ENCODE measurements around the gene MAP3K7CL. TPM values are rescaled to one million over a fixed set of nuclear protein-coding genes. Genes with fewer than 3 reads are reported as not detected.

Gene MAP3K7CL
- total RNA-seq, 6 experiments from 2014 or later, result 2.0 to 3.5 (median 2.8) TPM

GRCh38 chr21:29218749-29219148 is 88.3 kb downstream of the MAP3K7CL start:
- Histone ChIP-seq H3K4me3 (no peak overlapping the region), H3K27ac (no peak overlapping the region), H3K9me3 (no peaks in the 10 kb centered on the region), H3K4me1 (peaks cover 0 to 3% (median 0%) of the 10 kb centered on the region in 4 donors), H3K36me3 (no peaks in the 10 kb centered on the region), H3K27me3 (no peaks in the 10 kb centered on the region)
- 80% methylated on average over 1 of the region's 1 CpG for WGBS (ENCODE audit: insufficient coverage, low coverage, low lambda C conversion rate, missing lambda C conversion rate)
- no peak for TF ChIP-seq POLR2A (IDR thresholded peaks at IDR 0.05)
- no peak for TF ChIP-seq CTCF (IDR thresholded peaks at IDR 0.05)
- DNase-seq (no peak), ATAC-seq (no peak)
- intact Hi-C loops (cut with DNase I), result no loop called here

- Histone ChIP-seq H3K9me3 (no peaks in the 10 kb centered on the region), H3K27ac (no peak overlapping the region), H3K4me1 (peaks cover 0 to 3% (median 0%) of the 10 kb centered on the region in 4 donors), H3K27me3 (no peaks in the 10 kb centered on the region), H3K36me3 (no peaks in the 10 kb centered on the region), H3K4me3 (no peak overlapping the region)
- intact Hi-C loops (cut with DNase I), result no loop called here
- 74% methylated on average over 6 of the region's 8 CpGs for WGBS (ENCODE audit: insufficient coverage, low coverage, low lambda C conversion rate, missing lambda C conversion rate)
- ATAC-seq, result peak; percentile 74 to 80 (median 76)
- TF ChIP-seq POLR2A (IDR thresholded peaks at IDR 0.05) (no peak), CTCF (IDR thresholded peaks at IDR 0.05) (no peak)
- DNase-seq, result peak in 1 of 3 donors; percentile 35
Observed at GRCh38 chr21:29219165-29219770, 88.8 kb downstream of the MAP3K7CL start.

GRCh38 chr21:29221253-29221744 is 90.9 kb downstream of the MAP3K7CL start:
- TF ChIP-seq POLR2A (IDR thresholded peaks at IDR 0.05) (no peak), CTCF (IDR thresholded peaks at IDR 0.05) (no peak)
- Histone ChIP-seq H3K4me3 (no peak overlapping the region), H3K4me1 (no peaks in the 10 kb centered on the region), H3K36me3 (no peaks in the 10 kb centered on the region), H3K27ac (no peak overlapping the region), H3K27me3 (no peaks in the 10 kb centered on the region), H3K9me3 (no peaks in the 10 kb centered on the region)
- ATAC-seq, result no peak
- WGBS (ENCODE audit: insufficient coverage, low coverage, low lambda C conversion rate, missing lambda C conversion rate), result 84% methylated on average over 5 of the region's 5 CpGs
- intact Hi-C loops (cut with DNase I), result no loop called here
- DNase-seq, result no peak

- WGBS (ENCODE audit: insufficient coverage, low coverage, low lambda C conversion rate, missing lambda C conversion rate), result 79% methylated on average over 5 of the region's 5 CpGs
- intact Hi-C loops (cut with DNase I), result no loop called here
Observed at GRCh38 chr21:29224006-29224405, 93.6 kb downstream of the MAP3K7CL start.

More at GRCh38 chr21:29224006-29224405, 93.6 kb downstream of the MAP3K7CL start:
- no peak overlapping the region for H3K4me3 ChIP-seq
- no peaks in the 10 kb centered on the region for H3K9me3 ChIP-seq
- no peak for DNase-seq
- H3K27ac ChIP-seq, result no peak overlapping the region
- TF ChIP-seq CTCF (IDR thresholded peaks at IDR 0.05), result no peak
- no peak for TF ChIP-seq POLR2A (IDR thresholded peaks at IDR 0.05)
- no peaks in the 10 kb centered on the region for H3K27me3 ChIP-seq
- no peak for ATAC-seq
- no peaks in the 10 kb centered on the region for H3K4me1 ChIP-seq
- H3K36me3 ChIP-seq, result no peaks in the 10 kb centered on the region

Small RNAs within 50 kb of the gene (small RNA-seq; reads per million reads assigned to genes)
- gene RF00012, result 0 reads per million in 2 experiments
- gene RF00019, result 0 reads per million in 2 experiments

Other genes with a start within 250 kb of the MAP3K7CL start
- gene LTN1, start 137.8 kb upstream of the MAP3K7CL start, total RNA-seq, result 10 to 100 TPM; 10.7 to 13.9 (median 12.7) TPM
- gene RWDD2B, start 111.3 kb upstream of the MAP3K7CL start, total RNA-seq, result 10 to 100 TPM; 11.6 to 22.0 (median 14.7) TPM
- gene USP16, start 106.0 kb upstream of the MAP3K7CL start, total RNA-seq, result 10 to 100 TPM; 14.1 to 20.5 (median 17.4) TPM
- gene CCT8, start 57.0 kb upstream of the MAP3K7CL start, total RNA-seq, result 10 to 100 TPM; 34.3 to 83.1 (median 55.0) TPM
- gene BACH1, start 168.3 kb downstream of the MAP3K7CL start, total RNA-seq, result 10 to 100 TPM; 22.7 to 57.5 (median 27.2) TPM